ENCODE results near the gene TPP2. TPM values are rescaled to one million over a fixed set of nuclear protein-coding genes. Genes with fewer than 3 reads are reported as not detected.

The TPP2 gene
- total RNA-seq, 4 donors from 2014 or later, result 77.3 to 229 (median 99.1) TPM

GRCh38 chr13:102696465-102696864, 99.7 kb downstream of the TPP2 start:
- Histone ChIP-seq H3K36me3 (no peaks in the 10 kb centered on the region), H3K27ac (no peak overlapping the region), H3K9me3 (no peaks in the 10 kb centered on the region), H3K27me3 (no peaks in the 10 kb centered on the region), H3K4me3 (replicated peaks in 1 of 3) (no peak overlapping the region), H3K4me1 (no peaks in the 10 kb centered on the region)
- DNase-seq, result no peak
- TF ChIP-seq CTCF (IDR thresholded peaks at IDR 0.05) (no peak), POLR2A (IDR thresholded peaks at IDR 0.05) (no peak)
- intact Hi-C loops (cut with DNase I), result no loop called here
- WGBS, 2 donors, result 88 to 92% methylated on average over 4 of the region's 4 CpGs

- 77 to 89% methylated on average over 6 of the region's 6 CpGs for WGBS, 2 donors
- no peak for DNase-seq
These were observed 100.5 kb downstream of the TPP2 start for GRCh38 chr13:102697264-102697663.

GRCh38 chr13:102697929-102698648, 101.3 kb downstream of the TPP2 start:
- H3K27me3 ChIP-seq, result no peaks in the 10 kb centered on the region
- H3K27ac ChIP-seq, result no peak overlapping the region
- no peak for TF ChIP-seq POLR2A (IDR thresholded peaks at IDR 0.05)
- TF ChIP-seq CTCF (IDR thresholded peaks at IDR 0.05), result no peak
- peak; percentile 7 to 11 for DNase-seq
- no peaks in the 10 kb centered on the region for H3K36me3 ChIP-seq
- intact Hi-C loops (cut with DNase I), result no loop called here
- no peaks in the 10 kb centered on the region for H3K9me3 ChIP-seq
- 66 to 82% methylated on average over 7 to 8 of the region's 8 CpGs for WGBS, 2 donors
- no peaks in the 10 kb centered on the region for H3K4me1 ChIP-seq
- H3K4me3 ChIP-seq (replicated peaks in 1 of 3), result no peak overlapping the region

More at GRCh38 chr13:102697264-102697663, 100.5 kb downstream of the TPP2 start:
- no peak overlapping the region for H3K27ac ChIP-seq
- no peak for TF ChIP-seq POLR2A (IDR thresholded peaks at IDR 0.05)
- TF ChIP-seq CTCF (IDR thresholded peaks at IDR 0.05), result no peak
- no peak overlapping the region for H3K4me3 ChIP-seq (replicated peaks in 1 of 3)
- intact Hi-C loops (cut with DNase I), result no loop called here
- no peaks in the 10 kb centered on the region for H3K9me3 ChIP-seq
- H3K27me3 ChIP-seq, result no peaks in the 10 kb centered on the region
- no peaks in the 10 kb centered on the region for H3K36me3 ChIP-seq
- H3K4me1 ChIP-seq, result no peaks in the 10 kb centered on the region

GRCh38 chr13:102698649-102698980, 101.8 kb downstream of the TPP2 start:
- Histone ChIP-seq H3K9me3 (no peaks in the 10 kb centered on the region), H3K27me3 (no peaks in the 10 kb centered on the region), H3K4me1 (no peaks in the 10 kb centered on the region), H3K4me3 (replicated peaks in 1 of 3) (no peak overlapping the region), H3K27ac (no peak overlapping the region), H3K36me3 (no peaks in the 10 kb centered on the region)
- WGBS, 2 donors, result 88 to 96% methylated on average over 2 of the region's 2 CpGs
- no peak for DNase-seq
- TF ChIP-seq POLR2A (IDR thresholded peaks at IDR 0.05) (no peak), CTCF (IDR thresholded peaks at IDR 0.05) (no peak)
- intact Hi-C loops (cut with DNase I), result no loop called here

GRCh38 chr13:102699504-102699903, 102.7 kb downstream of the TPP2 start:
- WGBS, 2 donors, result 76 to 91% methylated on average over 3 of the region's 3 CpGs
- intact Hi-C loops (cut with DNase I), result no loop called here
- TF ChIP-seq CTCF (IDR thresholded peaks at IDR 0.05) (no peak), POLR2A (IDR thresholded peaks at IDR 0.05) (no peak)

More at GRCh38 chr13:102699504-102699903, 102.7 kb downstream of the TPP2 start:
- no peak for DNase-seq
- H3K27me3 ChIP-seq, result no peaks in the 10 kb centered on the region
- no peaks in the 10 kb centered on the region for H3K36me3 ChIP-seq
- H3K4me3 ChIP-seq (replicated peaks in 1 of 3), result no peak overlapping the region
- no peaks in the 10 kb centered on the region for H3K9me3 ChIP-seq
- H3K27ac ChIP-seq, result no peak overlapping the region
- no peaks in the 10 kb centered on the region for H3K4me1 ChIP-seq

Data from thyroid gland (tissue), 4 donors.